ENCODE results near the gene DCAF4. TPM values are rescaled to one million over a fixed set of nuclear protein-coding genes. Genes with fewer than 3 reads are reported as not detected.

The DCAF4 gene
- total RNA-seq, 1 donor, result 21.0 TPM

GRCh38 chr14:72945356-72946027 lies 19.2 kb downstream of the DCAF4 start:
- Histone ChIP-seq H4K20me1 (ENCODE audit: insufficient read depth, low read length) (no peaks in the 10 kb centered on the region), H2AFZ (ENCODE audit: low read length) (no peak overlapping the region), H3K4me3 (ENCODE audit: insufficient read depth, low read length) (no peak overlapping the region), H3K27ac (ENCODE audit: low read depth, low read length) (no peak overlapping the region), H3K4me2 (ENCODE audit: insufficient read depth, low read length) (no peak overlapping the region), H3K27me3 (ENCODE audit: insufficient read depth, low read length) (no peaks in the 10 kb centered on the region), H3K36me3 (ENCODE audit: insufficient read depth, low read length) (peaks cover 29% of the 10 kb centered on the region), H3K79me2 (ENCODE audit: insufficient read depth, low read length) (no peaks in the 10 kb centered on the region), H3K4me1 (ENCODE audit: insufficient read depth, low read length) (no peaks in the 10 kb centered on the region), H3K9me3 (ENCODE audit: low read depth, low read length) (no peaks in the 10 kb centered on the region)
- DNase-seq (ENCODE audit: insufficient read length, low spot score, missing footprints), result no peak
- no peak for TF ChIP-seq CTCF (IDR thresholded peaks at IDR 0.05; ENCODE audit: extremely low read depth, low read depth, low read length)

GRCh38 chr14:72946491-72946890 lies 20.2 kb downstream of the DCAF4 start:
- Histone ChIP-seq H4K20me1 (ENCODE audit: insufficient read depth, low read length) (no peaks in the 10 kb centered on the region), H3K36me3 (ENCODE audit: insufficient read depth, low read length) (peaks cover 26% of the 10 kb centered on the region), H3K27ac (ENCODE audit: low read depth, low read length) (no peak overlapping the region), H3K9me3 (ENCODE audit: low read depth, low read length) (no peaks in the 10 kb centered on the region), H2AFZ (ENCODE audit: low read length) (no peak overlapping the region), H3K79me2 (ENCODE audit: insufficient read depth, low read length) (no peaks in the 10 kb centered on the region), H3K4me3 (ENCODE audit: insufficient read depth, low read length) (no peak overlapping the region), H3K4me1 (ENCODE audit: insufficient read depth, low read length) (no peaks in the 10 kb centered on the region), H3K27me3 (ENCODE audit: insufficient read depth, low read length) (no peaks in the 10 kb centered on the region), H3K4me2 (ENCODE audit: insufficient read depth, low read length) (no peak overlapping the region)
- peak; percentile 90 for DNase-seq (ENCODE audit: insufficient read length, low spot score, missing footprints)
- TF ChIP-seq CTCF (IDR thresholded peaks at IDR 0.05; ENCODE audit: extremely low read depth, low read depth, low read length), result no peak

- no peak for TF ChIP-seq CTCF (IDR thresholded peaks at IDR 0.05; ENCODE audit: extremely low read depth, low read depth, low read length)
- Histone ChIP-seq H3K79me2 (ENCODE audit: insufficient read depth, low read length) (no peaks in the 10 kb centered on the region), H3K27ac (ENCODE audit: low read depth, low read length) (no peak overlapping the region), H3K27me3 (ENCODE audit: insufficient read depth, low read length) (no peaks in the 10 kb centered on the region), H4K20me1 (ENCODE audit: insufficient read depth, low read length) (no peaks in the 10 kb centered on the region), H3K9me3 (ENCODE audit: low read depth, low read length) (no peaks in the 10 kb centered on the region), H3K4me3 (ENCODE audit: insufficient read depth, low read length) (no peak overlapping the region), H3K36me3 (ENCODE audit: insufficient read depth, low read length) (peaks cover 20% of the 10 kb centered on the region), H3K4me1 (ENCODE audit: insufficient read depth, low read length) (no peaks in the 10 kb centered on the region), H2AFZ (ENCODE audit: low read length) (no peak overlapping the region), H3K4me2 (ENCODE audit: insufficient read depth, low read length) (no peak overlapping the region)
- no peak for DNase-seq (ENCODE audit: insufficient read length, low spot score, missing footprints)
These were observed 21.3 kb downstream of the DCAF4 start for GRCh38 chr14:72947366-72948160.

- Histone ChIP-seq H3K4me3 (ENCODE audit: insufficient read depth, low read length) (no peak overlapping the region), H3K4me2 (ENCODE audit: insufficient read depth, low read length) (no peak overlapping the region), H3K9me3 (ENCODE audit: low read depth, low read length) (no peaks in the 10 kb centered on the region), H3K4me1 (ENCODE audit: insufficient read depth, low read length) (no peaks in the 10 kb centered on the region), H4K20me1 (ENCODE audit: insufficient read depth, low read length) (no peaks in the 10 kb centered on the region), H3K27me3 (ENCODE audit: insufficient read depth, low read length) (no peaks in the 10 kb centered on the region), H3K79me2 (ENCODE audit: insufficient read depth, low read length) (no peaks in the 10 kb centered on the region), H3K27ac (ENCODE audit: low read depth, low read length) (no peak overlapping the region), H3K36me3 (ENCODE audit: insufficient read depth, low read length) (peaks cover 13% of the 10 kb centered on the region), H2AFZ (ENCODE audit: low read length) (no peak overlapping the region)
- peak; percentile 89 for DNase-seq (ENCODE audit: insufficient read length, low spot score, missing footprints)
- TF ChIP-seq CTCF (IDR thresholded peaks at IDR 0.05; ENCODE audit: extremely low read depth, low read depth, low read length), result peak; percentile 94
These were observed 22.3 kb downstream of the DCAF4 start for GRCh38 chr14:72948481-72949138.

Data from osteoblast (primary cell).